ENCODE data around the gene GIPC2.
"Not testable (repeated sequence)": the region's sequence is repeated elsewhere in the genome, so short reads cannot be mapped to it uniquely, and the experiment has no call there.

GIPC2 gene

GRCh38 chr1:78113156-78113916 lies 67.6 kb downstream of the GIPC2 start:
- H3K4me3 ChIP-seq (ENCODE audit: control insufficient read depth, low read depth, low read length): no peak overlapping the region
- DNase-seq (ENCODE audit: low read depth): no peak
- no peak for TF ChIP-seq CTCF (conservative IDR thresholded peaks at IDR 0.05; ENCODE audit: control insufficient read depth, insufficient read depth, low read depth, low read length)

- TF ChIP-seq CTCF (conservative IDR thresholded peaks at IDR 0.05; ENCODE audit: control insufficient read depth, insufficient read depth, low read depth, low read length): peak; percentile 84
- no peak overlapping the region for H3K4me3 ChIP-seq (ENCODE audit: control insufficient read depth, low read depth, low read length)
- peak; percentile 88 for DNase-seq (ENCODE audit: low read depth)
Measured at GRCh38 chr1:78114034-78114956, 68.5 kb downstream of the GIPC2 start.

- DNase-seq (ENCODE audit: low read depth); H3K4me3 ChIP-seq (ENCODE audit: control insufficient read depth, low read depth, low read length): not testable (repeated sequence)
Measured at GRCh38 chr1:78120485-78120884, 74.7 kb downstream of the GIPC2 start.

- no peak overlapping the region for H3K4me3 ChIP-seq (ENCODE audit: control insufficient read depth, low read depth, low read length)
- TF ChIP-seq CTCF (conservative IDR thresholded peaks at IDR 0.05; ENCODE audit: control insufficient read depth, insufficient read depth, low read depth, low read length): no peak
- no peak for DNase-seq (ENCODE audit: low read depth)
Measured at GRCh38 chr1:78121710-78122109, 75.9 kb downstream of the GIPC2 start.

GRCh38 chr1:78122389-78122788 lies 76.6 kb downstream of the GIPC2 start:
- H3K4me3 ChIP-seq (ENCODE audit: control insufficient read depth, low read depth, low read length): no peak overlapping the region
- no peak for TF ChIP-seq CTCF (conservative IDR thresholded peaks at IDR 0.05; ENCODE audit: control insufficient read depth, insufficient read depth, low read depth, low read length)
- DNase-seq (ENCODE audit: low read depth): no peak

- DNase-seq (ENCODE audit: low read depth): peak; percentile 71
- H3K4me3 ChIP-seq (ENCODE audit: control insufficient read depth, low read depth, low read length): no peak overlapping the region
- TF ChIP-seq CTCF (conservative IDR thresholded peaks at IDR 0.05; ENCODE audit: control insufficient read depth, insufficient read depth, low read depth, low read length): no peak
Measured at GRCh38 chr1:78126506-78126905, 80.7 kb downstream of the GIPC2 start.

Data from fibroblast of mammary gland (primary cell).